SK-N-SH treated with all-trans-retinoic acid at 6 μM for 48 hours (cell line): ENCODE measurements around the gene DNMBP.

ENCODE experiments used
- ARNTL ChIP-seq: fragments of 450-650 bp; formaldehyde crosslinking; IDR thresholded peaks from 2 replicates; pipeline ENCODE4 v1.5.0; 2020; ENCODE audit warnings: low read depth, mild to moderate bottlenecking, moderate library complexity, borderline replicate concordance
- ISL1 ChIP-seq: fragments of 250-450 bp; sonication (Bioruptor Pico); IDR thresholded peaks from 2 replicates; pipeline ENCODE4 v2.1.2; 2022; ENCODE audit warnings: mild to moderate bottlenecking, moderate library complexity
- SNAI2 ChIP-seq: fragments of 250-450 bp; sonication (Bioruptor Pico); IDR thresholded peaks from 2 replicates; pipeline ENCODE4 v1.5.0; 2020; ENCODE audit warnings: mild to moderate bottlenecking, moderate library complexity
- TOX ChIP-seq: fragments of 250-450 bp; sonication (Bioruptor Pico); IDR thresholded peaks from 2 replicates; pipeline ENCODE4 v1.8.0; 2021; ENCODE audit warnings: mild to moderate bottlenecking, moderate library complexity, borderline replicate concordance
- ZFP3 ChIP-seq: fragments of 250-450 bp; sonication (Bioruptor Pico); IDR thresholded peaks from 2 replicates; pipeline ENCODE4 v1.5.0; 2020; ENCODE audit warnings: mild to moderate bottlenecking, moderate library complexity
- ZFP30 ChIP-seq: fragments of 450-650 bp; formaldehyde crosslinking; IDR thresholded peaks from 2 replicates; pipeline ENCODE4 v1.5.0; 2022; ENCODE audit warnings: mild to moderate bottlenecking, moderate library complexity
- ZNF565 ChIP-seq: fragments of 450-650 bp; formaldehyde crosslinking; conservative IDR thresholded peaks from 2 replicates; pipeline ENCODE4 v1.5.0; 2020; ENCODE audit warnings: low read depth, mild to moderate bottlenecking, moderate library complexity
- ZNF8 ChIP-seq: fragments of 450-650 bp; formaldehyde crosslinking; IDR thresholded peaks from 2 replicates; pipeline ENCODE4 v1.5.0; 2020; ENCODE audit warnings: mild to moderate bottlenecking, moderate library complexity
- TF ChIP-seq, protein P1 (sequence below): fragments of 250-450 bp; sonication (Bioruptor Pico); IDR thresholded peaks from 2 replicates; pipeline ENCODE4 v1.8.0; 2020; ENCODE audit warnings: mild to moderate bottlenecking, moderate library complexity, borderline replicate concordance
- TF ChIP-seq, protein P2 (sequence below): fragments of 250-450 bp; sonication (Bioruptor Pico); IDR thresholded peaks from 2 replicates; pipeline ENCODE4 v1.5.0; 2020; ENCODE audit warnings: mild to moderate bottlenecking, moderate library complexity
- TF ChIP-seq, protein P3 (sequence below): fragments of 250-450 bp; sonication (Bioruptor Pico); IDR thresholded peaks from 2 replicates; pipeline ENCODE4 v1.8.0; 2021; ENCODE audit warnings: low read depth, mild to moderate bottlenecking, moderate library complexity, borderline replicate concordance

DNA sequence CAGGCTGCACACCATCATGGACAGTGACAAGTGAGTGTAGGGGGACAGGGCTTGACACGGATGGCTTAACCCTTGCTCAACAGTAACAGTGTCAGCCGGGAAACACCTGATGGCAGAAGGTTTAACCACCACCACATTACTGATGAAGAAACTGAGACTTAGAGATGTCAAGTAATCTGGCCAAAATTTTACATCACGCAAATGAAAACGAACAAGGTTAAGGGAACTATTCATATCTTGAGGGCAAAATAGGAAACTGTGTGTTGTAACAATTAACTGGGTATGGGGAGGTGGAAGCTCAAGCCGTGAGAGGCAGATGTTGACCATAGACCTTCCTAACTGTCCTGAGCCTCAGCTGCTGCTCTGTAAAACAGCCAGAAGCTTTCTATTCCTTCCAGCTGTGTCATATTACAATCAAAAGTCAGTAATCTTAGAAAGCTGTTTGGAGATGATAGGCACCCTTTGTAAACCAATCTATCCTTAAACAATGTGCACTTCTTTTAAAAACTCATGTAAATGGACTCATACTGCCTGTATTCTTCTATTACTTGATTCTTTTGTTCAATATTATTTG, 158.9 kb downstream of the DNMBP start:
- TF ChIP-seq, protein P1, sequence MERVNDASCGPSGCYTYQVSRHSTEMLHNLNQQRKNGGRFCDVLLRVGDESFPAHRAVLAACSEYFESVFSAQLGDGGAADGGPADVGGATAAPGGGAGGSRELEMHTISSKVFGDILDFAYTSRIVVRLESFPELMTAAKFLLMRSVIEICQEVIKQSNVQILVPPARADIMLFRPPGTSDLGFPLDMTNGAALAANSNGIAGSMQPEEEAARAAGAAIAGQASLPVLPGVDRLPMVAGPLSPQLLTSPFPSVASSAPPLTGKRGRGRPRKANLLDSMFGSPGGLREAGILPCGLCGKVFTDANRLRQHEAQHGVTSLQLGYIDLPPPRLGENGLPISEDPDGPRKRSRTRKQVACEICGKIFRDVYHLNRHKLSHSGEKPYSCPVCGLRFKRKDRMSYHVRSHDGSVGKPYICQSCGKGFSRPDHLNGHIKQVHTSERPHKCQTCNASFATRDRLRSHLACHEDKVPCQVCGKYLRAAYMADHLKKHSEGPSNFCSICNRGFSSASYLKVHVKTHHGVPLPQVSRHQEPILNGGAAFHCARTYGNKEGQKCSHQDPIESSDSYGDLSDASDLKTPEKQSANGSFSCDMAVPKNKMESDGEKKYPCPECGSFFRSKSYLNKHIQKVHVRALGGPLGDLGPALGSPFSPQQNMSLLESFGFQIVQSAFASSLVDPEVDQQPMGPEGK (CRISPR knock-in tag) = no peak
- TF ChIP-seq ZFP3 (CRISPR knock-in tag) = no peak
- TF ChIP-seq, protein P2, sequence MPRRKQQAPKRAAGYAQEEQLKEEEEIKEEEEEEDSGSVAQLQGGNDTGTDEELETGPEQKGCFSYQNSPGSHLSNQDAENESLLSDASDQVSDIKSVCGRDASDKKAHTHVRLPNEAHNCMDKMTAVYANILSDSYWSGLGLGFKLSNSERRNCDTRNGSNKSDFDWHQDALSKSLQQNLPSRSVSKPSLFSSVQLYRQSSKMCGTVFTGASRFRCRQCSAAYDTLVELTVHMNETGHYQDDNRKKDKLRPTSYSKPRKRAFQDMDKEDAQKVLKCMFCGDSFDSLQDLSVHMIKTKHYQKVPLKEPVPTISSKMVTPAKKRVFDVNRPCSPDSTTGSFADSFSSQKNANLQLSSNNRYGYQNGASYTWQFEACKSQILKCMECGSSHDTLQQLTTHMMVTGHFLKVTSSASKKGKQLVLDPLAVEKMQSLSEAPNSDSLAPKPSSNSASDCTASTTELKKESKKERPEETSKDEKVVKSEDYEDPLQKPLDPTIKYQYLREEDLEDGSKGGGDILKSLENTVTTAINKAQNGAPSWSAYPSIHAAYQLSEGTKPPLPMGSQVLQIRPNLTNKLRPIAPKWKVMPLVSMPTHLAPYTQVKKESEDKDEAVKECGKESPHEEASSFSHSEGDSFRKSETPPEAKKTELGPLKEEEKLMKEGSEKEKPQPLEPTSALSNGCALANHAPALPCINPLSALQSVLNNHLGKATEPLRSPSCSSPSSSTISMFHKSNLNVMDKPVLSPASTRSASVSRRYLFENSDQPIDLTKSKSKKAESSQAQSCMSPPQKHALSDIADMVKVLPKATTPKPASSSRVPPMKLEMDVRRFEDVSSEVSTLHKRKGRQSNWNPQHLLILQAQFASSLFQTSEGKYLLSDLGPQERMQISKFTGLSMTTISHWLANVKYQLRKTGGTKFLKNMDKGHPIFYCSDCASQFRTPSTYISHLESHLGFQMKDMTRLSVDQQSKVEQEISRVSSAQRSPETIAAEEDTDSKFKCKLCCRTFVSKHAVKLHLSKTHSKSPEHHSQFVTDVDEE (CRISPR knock-in tag) = no peak
- TF ChIP-seq TOX = no peak
- TF ChIP-seq ZNF8 (CRISPR knock-in tag) = no peak
- TF ChIP-seq, protein P3, sequence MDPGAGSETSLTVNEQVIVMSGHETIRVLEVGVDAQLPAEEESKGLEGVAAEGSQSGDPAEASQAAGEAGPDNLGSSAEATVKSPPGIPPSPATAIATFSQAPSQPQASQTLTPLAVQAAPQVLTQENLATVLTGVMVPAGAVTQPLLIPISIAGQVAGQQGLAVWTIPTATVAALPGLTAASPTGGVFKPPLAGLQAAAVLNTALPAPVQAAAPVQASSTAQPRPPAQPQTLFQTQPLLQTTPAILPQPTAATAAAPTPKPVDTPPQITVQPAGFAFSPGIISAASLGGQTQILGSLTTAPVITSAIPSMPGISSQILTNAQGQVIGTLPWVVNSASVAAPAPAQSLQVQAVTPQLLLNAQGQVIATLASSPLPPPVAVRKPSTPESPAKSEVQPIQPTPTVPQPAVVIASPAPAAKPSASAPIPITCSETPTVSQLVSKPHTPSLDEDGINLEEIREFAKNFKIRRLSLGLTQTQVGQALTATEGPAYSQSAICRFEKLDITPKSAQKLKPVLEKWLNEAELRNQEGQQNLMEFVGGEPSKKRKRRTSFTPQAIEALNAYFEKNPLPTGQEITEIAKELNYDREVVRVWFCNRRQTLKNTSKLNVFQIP = no peak
- no peak for TF ChIP-seq ZFP30
- TF ChIP-seq ISL1 (CRISPR knock-in tag) = no peak
- TF ChIP-seq ZNF565 (CRISPR knock-in tag) = no peak
- no peak for TF ChIP-seq ARNTL (CRISPR knock-in tag)
- TF ChIP-seq SNAI2 = no peak
